HepG2 (cell line): Measurements from ENCODE around the gene OGFR. TPM values are rescaled to one million over a fixed set of nuclear protein-coding genes. Genes with fewer than 3 reads are reported as not detected.

Source experiments
- ATAD3A ChIP-seq: sonication (generic); formaldehyde crosslinking; IDR thresholded peaks from 2 replicates; pipeline ENCODE4 v1.4.0; 2020; ENCODE audit warnings: missing genetic modification reagents
- ATF5 ChIP-seq: sonication (generic); formaldehyde crosslinking; IDR thresholded peaks from 2 replicates; pipeline ENCODE4 v1.4.0; 2020; ENCODE audit warnings: mild to moderate bottlenecking, low read depth, missing genetic modification reagents
- DMAP1 ChIP-seq: IDR thresholded peaks from 2 replicates; pipeline ENCODE4 v1.6.1; 2016
- ESRRA ChIP-seq: sonication (generic); formaldehyde crosslinking; IDR thresholded peaks from 2 replicates; pipeline ENCODE4 v1.5.1; 2020; ENCODE audit warnings: mild to moderate bottlenecking, low read depth, missing genetic modification reagents
- GTF2F1 ChIP-seq: fragments of 150-350 bp; IDR thresholded peaks from 2 replicates; pipeline ENCODE4 v1.6.1; 2014; ENCODE audit warnings: low read length
- IRF9 ChIP-seq: sonication (generic); formaldehyde crosslinking; IDR thresholded peaks from 2 replicates; pipeline ENCODE4 v1.8.0; 2022; ENCODE audit warnings: missing genetic modification reagents, mild to moderate bottlenecking, borderline replicate concordance
- NFKB2 ChIP-seq: sonication (generic); formaldehyde crosslinking; IDR thresholded peaks from 2 replicates; pipeline ENCODE4 v1.4.0; 2020; ENCODE audit warnings: missing genetic modification reagents, borderline replicate concordance
- PAWR ChIP-seq: sonication (generic); formaldehyde crosslinking; IDR thresholded peaks from 2 replicates; pipeline ENCODE4 v1.4.0; 2020; ENCODE audit warnings: missing genetic modification reagents, mild to moderate bottlenecking, borderline replicate concordance
- SETDB1 ChIP-seq: sonication (generic); formaldehyde crosslinking; IDR thresholded peaks from 2 replicates; pipeline ENCODE4 v1.5.1; 2020; ENCODE audit warnings: missing genetic modification reagents, mild to moderate bottlenecking, borderline replicate concordance
- SNAPC5 ChIP-seq: sonication (generic); formaldehyde crosslinking; IDR thresholded peaks from 2 replicates; pipeline ENCODE4 v1.8.1; 2023; ENCODE audit warnings: mild to moderate bottlenecking, missing genetic modification reagents, borderline replicate concordance
- SRY ChIP-seq: sonication (generic); formaldehyde crosslinking; IDR thresholded peaks from 2 replicates; pipeline ENCODE4 v1.8.0; 2022; ENCODE audit warnings: mild to moderate bottlenecking, missing genetic modification reagents
- TERF1 ChIP-seq: sonication (generic); formaldehyde crosslinking; IDR thresholded peaks from 2 replicates; pipeline ENCODE4 v1.8.0; 2022; ENCODE audit warnings: mild to moderate bottlenecking, missing genetic modification reagents, moderate library complexity
- THAP8 ChIP-seq: sonication (generic); formaldehyde crosslinking; IDR thresholded peaks from 2 replicates; pipeline ENCODE4 v1.5.1; 2020; ENCODE audit warnings: missing genetic modification reagents, mild to moderate bottlenecking, borderline replicate concordance
- TOPORS ChIP-seq: sonication (generic); formaldehyde crosslinking; IDR thresholded peaks from 2 replicates; pipeline ENCODE4 v1.8.0; 2023; ENCODE audit warnings: mild to moderate bottlenecking, missing genetic modification reagents
- ZBTB26 ChIP-seq: IDR thresholded peaks from 2 replicates; pipeline ENCODE4 v1.6.1; 2016; ENCODE audit warnings: missing compliant biosample characterization, missing genetic modification reagents, borderline replicate concordance
- ZBTB42 ChIP-seq: sonication (generic); formaldehyde crosslinking; IDR thresholded peaks from 2 replicates; pipeline ENCODE4 v1.5.0; 2020; ENCODE audit warnings: mild to moderate bottlenecking, missing genetic modification reagents
- ZBTB7B ChIP-seq: sonication (generic); formaldehyde crosslinking; IDR thresholded peaks from 2 replicates; pipeline ENCODE4 v1.4.0; 2020; ENCODE audit warnings: missing genetic modification reagents
- ZFYVE20 ChIP-seq: sonication (generic); formaldehyde crosslinking; IDR thresholded peaks from 2 replicates; pipeline ENCODE4 v1.8.0; 2023; ENCODE audit warnings: low read depth, mild to moderate bottlenecking, moderate library complexity, missing genetic modification reagents, borderline replicate concordance
- ZNF260 ChIP-seq: sonication (generic); formaldehyde crosslinking; IDR thresholded peaks from 2 replicates; pipeline ENCODE4 v1.4.0; 2020; ENCODE audit warnings: missing genetic modification reagents, low read depth, mild to moderate bottlenecking, borderline replicate concordance
- ZNF329 ChIP-seq: sonication (generic); formaldehyde crosslinking; IDR thresholded peaks from 2 replicates; pipeline ENCODE4 v1.9.0; 2021; ENCODE audit warnings: low read depth, mild to moderate bottlenecking, missing genetic modification reagents
- ZNF563 ChIP-seq: sonication (generic); formaldehyde crosslinking; IDR thresholded peaks from 2 replicates; pipeline ENCODE4 v1.8.0; 2022; ENCODE audit warnings: mild to moderate bottlenecking, moderate library complexity, missing genetic modification reagents
- ZNF746 ChIP-seq: sonication (generic); formaldehyde crosslinking; IDR thresholded peaks from 2 replicates; pipeline ENCODE4 v1.8.0; 2022; ENCODE audit warnings: mild to moderate bottlenecking, missing genetic modification reagents
- ZNF777 ChIP-seq: sonication (generic); formaldehyde crosslinking; IDR thresholded peaks from 2 replicates; pipeline ENCODE4 v1.4.0; 2020; ENCODE audit warnings: missing genetic modification reagents
- polyA plus RNA-seq, 8 experiments: library from polyadenylated mRNA; depleted of rRNA in 3 of 8; stranded (reverse) in 7 of 8; unstranded in 1 of 8; fragments of >200 nt; fragmentation: Illumina TruSeq in 4 of 8; extraction: Trizol in 4 of 8; gene quantifications; 2 replicates each; pipeline versions ENCODE4 v1.2.1 to v1.2.3, GENCODE V29; 2011 to 2016; ENCODE audit warnings: low read depth in 4 of 8, missing spikeins in 1 of 8, mixed read lengths in 1 of 8; ENCODE audit not compliant: insufficient read depth in 1 of 8
- total RNA-seq, 5 experiments: library from RNA; depleted of rRNA; stranded (reverse); fragments of >200 nt; fragmentation: Illumina TruSeq; extraction: Trizol; gene quantifications; 2 replicates each; pipeline ENCODE4 v1.2.3, GENCODE V29; 2016; ENCODE audit warnings: low read depth in 1 of 5

OGFR gene
- total and polyA plus RNA-seq, 2 of the 13 experiments (the other 11 are each of a cell fraction or from before 2014, with no cell fraction given), result 47.7 to 81.8 TPM

GRCh38 chr20:62815066-62815991, 10.7 kb downstream of the OGFR start (continued):
- no peak for TF ChIP-seq ZNF329 (CRISPR knock-in tag)
- TF ChIP-seq SETDB1 (CRISPR knock-in tag), result no peak
- TF ChIP-seq NFKB2 (CRISPR knock-in tag), result peak; percentile 50; the same call in 1 of the 2 replicates
- TF ChIP-seq SNAPC5 (CRISPR knock-in tag), result no peak
- peak; percentile 62; the same call in 1 of the 2 replicates for TF ChIP-seq ZBTB7B
- TF ChIP-seq ESRRA (CRISPR knock-in tag), result no peak
- TF ChIP-seq ZFYVE20 (CRISPR knock-in tag), result no peak
- no peak for TF ChIP-seq ATAD3A
- no peak for TF ChIP-seq TERF1 (CRISPR knock-in tag)
- TF ChIP-seq IRF9 (CRISPR knock-in tag), result no peak; the same call in 1 of the 2 replicates
- no peak for TF ChIP-seq TOPORS
- TF ChIP-seq ZNF746 (CRISPR knock-in tag), result no peak; the same call in 1 of the 2 replicates
- no peak for TF ChIP-seq GTF2F1
- no peak for TF ChIP-seq ZNF563 (CRISPR knock-in tag)
- no peak for TF ChIP-seq ZBTB26 (CRISPR knock-in tag)
- TF ChIP-seq ZNF260 (CRISPR knock-in tag), result no peak
- peak; percentile 51; the same call in 1 of the 2 replicates for TF ChIP-seq ZBTB42 (CRISPR knock-in tag)
- TF ChIP-seq PAWR, result 0 out of 2 replicates have a peak, but pooled peaks have one; percentile 65
- peak; percentile 38; the same call in 1 of the 2 replicates for TF ChIP-seq ZNF777 (CRISPR knock-in tag)
- TF ChIP-seq THAP8 (CRISPR knock-in tag), result no peak
- TF ChIP-seq DMAP1 (CRISPR knock-in tag), result no peak
- TF ChIP-seq SRY (CRISPR knock-in tag), result no peak; the same call in 1 of the 2 replicates
- no peak for TF ChIP-seq ATF5 (CRISPR knock-in tag)
